Activated CD4-positive, alpha-beta memory T cell treated with anti-CD3 and anti-CD28 coated beads, Interleukin-2, amount 10 ng/mL, durations not matched to agents 7 days and 5 days (primary cell): ENCODE data around the gene TECTB. TPM values are rescaled to one million over a fixed set of nuclear protein-coding genes. Genes with fewer than 3 reads are reported as not detected.

Source experiments
- CTCF ChIA-PET: fragments of 350-600 bp; sonication (Branson Sonifier 250); formaldehyde crosslinking; loops from one replicate; lab custom pipeline; 2021; ENCODE audit warnings: antibody characterized with exemption, inconsistent platforms; lab: Charles Lee
- POLR2A ChIA-PET: fragments of 350-600 bp; sonication (Branson Sonifier 250); formaldehyde crosslinking; loops from one replicate; lab custom pipeline; 2021; ENCODE audit warnings: antibody characterized with exemption; lab: Charles Lee
- DNase-seq: peaks from one replicate; pipeline ENCODE4 v3.0.0-alpha.2; 2020
- H3K27ac Mint-ChIP-seq: one replicate; pipeline ENCODE4 v1.8.0; 2021; ENCODE audit warnings: mild to moderate bottlenecking, mixed read lengths
- H3K27me3 Mint-ChIP-seq: one replicate; pipeline ENCODE4 v1.8.0; 2021; ENCODE audit warnings: mixed read lengths
- H3K36me3 Mint-ChIP-seq: one replicate; pipeline ENCODE4 v1.8.0; 2021; ENCODE audit warnings: low read depth, mixed read lengths
- H3K4me1 Mint-ChIP-seq: one replicate; pipeline ENCODE4 v1.8.0; 2021; ENCODE audit warnings: mixed read lengths
- H3K4me3 Mint-ChIP-seq: one replicate; pipeline ENCODE4 v1.8.0; 2021; ENCODE audit warnings: mild to moderate bottlenecking, mixed read lengths
- H3K9me3 Mint-ChIP-seq: one replicate; pipeline ENCODE4 v1.8.0; 2021; ENCODE audit warnings: mixed read lengths
- total RNA-seq, 2 experiments: library from RNA; stranded (reverse); gene quantifications; one replicate each; pipeline ENCODE4 v1.2.3, GENCODE V29; 2021

TECTB gene
- total RNA-seq, 2 experiments from 2014 or later = not detected

DNA sequence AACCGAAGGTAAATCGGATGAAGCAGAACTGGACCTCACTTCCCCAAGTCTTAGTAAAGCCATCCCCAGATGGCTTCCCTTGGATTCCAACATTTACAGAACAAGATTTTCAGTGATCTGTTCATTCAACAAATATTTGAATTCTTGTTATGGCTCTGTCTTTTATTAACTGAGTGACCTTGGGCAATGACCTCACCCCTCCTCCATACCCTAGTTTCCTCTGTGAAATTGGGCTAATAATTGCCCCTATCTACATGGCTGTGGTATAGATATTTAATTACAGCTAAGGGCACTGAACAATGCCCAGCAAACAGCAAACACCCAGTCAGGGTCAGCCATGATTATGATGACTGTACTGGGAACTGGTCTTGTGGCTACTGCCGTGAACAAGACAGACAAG, 19.1 kb downstream of the TECTB start:
- H3K4me1 Mint-ChIP-seq = no peaks in the 10 kb centered on the region
- ChIA-PET CTCF (no interaction called here), POLR2A (no interaction called here)
- no peaks in the 10 kb centered on the region for H3K9me3 Mint-ChIP-seq
- H3K27me3 Mint-ChIP-seq = peaks cover 25% of the 10 kb centered on the region
- H3K36me3 Mint-ChIP-seq = no peaks in the 10 kb centered on the region
- H3K4me3 Mint-ChIP-seq = no peak overlapping the region
- no peak overlapping the region for H3K27ac Mint-ChIP-seq
- no peak for DNase-seq

DNA sequence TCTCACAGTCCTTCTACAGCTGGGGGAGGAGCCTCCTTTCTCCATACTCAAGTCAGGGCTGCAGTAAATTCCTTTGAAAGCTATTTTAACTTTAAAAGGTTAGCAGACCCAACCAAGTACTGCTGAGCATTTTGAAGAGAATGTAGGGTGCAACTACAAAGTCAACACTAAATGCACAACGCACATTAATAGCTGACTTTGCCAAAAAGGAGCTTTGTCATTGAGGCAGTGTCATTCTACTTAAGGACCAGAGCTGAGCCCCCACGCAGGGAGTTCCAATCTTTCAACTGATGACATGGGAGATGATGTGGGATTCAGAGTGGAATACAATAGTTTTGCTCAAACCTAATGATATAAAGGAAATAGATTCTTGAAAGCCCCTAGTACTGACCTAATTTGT, 20.3 kb downstream of the TECTB start:
- Mint-ChIP-seq H3K36me3 (no peaks in the 10 kb centered on the region), H3K27ac (no peak overlapping the region), H3K4me1 (no peaks in the 10 kb centered on the region), H3K27me3 (peaks cover 29% of the 10 kb centered on the region), H3K4me3 (no peak overlapping the region), H3K9me3 (no peaks in the 10 kb centered on the region)
- CTCF ChIA-PET = no interaction called here
- POLR2A ChIA-PET = no interaction called here
- DNase-seq = no peak

DNA sequence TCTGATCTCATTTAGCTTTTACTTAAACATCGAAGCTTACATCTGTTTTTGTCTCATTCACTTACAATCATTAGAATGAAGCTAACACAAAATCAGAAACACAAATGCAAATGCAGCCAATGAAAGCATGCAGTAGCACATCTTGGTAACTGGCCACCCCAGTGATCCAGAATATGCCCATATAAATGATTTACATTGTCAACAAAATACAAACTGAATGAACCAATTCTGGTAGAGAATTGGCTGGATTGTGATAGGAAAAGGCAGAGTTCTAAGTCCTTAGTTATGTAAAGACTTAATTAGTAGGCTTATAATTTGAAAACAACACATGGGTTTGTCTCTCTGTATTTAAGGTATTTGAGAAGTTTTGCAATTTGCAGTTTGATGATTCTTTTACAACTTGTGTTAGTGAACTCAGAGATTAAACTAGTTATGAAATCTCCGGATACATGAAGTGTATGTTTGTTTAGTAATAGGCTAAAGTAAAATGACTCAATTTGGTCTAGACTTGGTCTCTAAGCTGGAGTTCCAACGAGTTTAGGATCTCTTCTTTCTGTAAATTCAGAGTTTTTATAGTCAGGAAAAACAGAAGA, 21.2 kb downstream of the TECTB start:
- ChIA-PET CTCF (no interaction called here), POLR2A (no interaction called here)
- no peak overlapping the region for H3K27ac Mint-ChIP-seq
- no peak overlapping the region for H3K4me3 Mint-ChIP-seq
- H3K9me3 Mint-ChIP-seq = no peaks in the 10 kb centered on the region
- no peak for DNase-seq
- peaks cover 31% of the 10 kb centered on the region for H3K27me3 Mint-ChIP-seq
- no peaks in the 10 kb centered on the region for H3K4me1 Mint-ChIP-seq
- H3K36me3 Mint-ChIP-seq = no peaks in the 10 kb centered on the region

DNA sequence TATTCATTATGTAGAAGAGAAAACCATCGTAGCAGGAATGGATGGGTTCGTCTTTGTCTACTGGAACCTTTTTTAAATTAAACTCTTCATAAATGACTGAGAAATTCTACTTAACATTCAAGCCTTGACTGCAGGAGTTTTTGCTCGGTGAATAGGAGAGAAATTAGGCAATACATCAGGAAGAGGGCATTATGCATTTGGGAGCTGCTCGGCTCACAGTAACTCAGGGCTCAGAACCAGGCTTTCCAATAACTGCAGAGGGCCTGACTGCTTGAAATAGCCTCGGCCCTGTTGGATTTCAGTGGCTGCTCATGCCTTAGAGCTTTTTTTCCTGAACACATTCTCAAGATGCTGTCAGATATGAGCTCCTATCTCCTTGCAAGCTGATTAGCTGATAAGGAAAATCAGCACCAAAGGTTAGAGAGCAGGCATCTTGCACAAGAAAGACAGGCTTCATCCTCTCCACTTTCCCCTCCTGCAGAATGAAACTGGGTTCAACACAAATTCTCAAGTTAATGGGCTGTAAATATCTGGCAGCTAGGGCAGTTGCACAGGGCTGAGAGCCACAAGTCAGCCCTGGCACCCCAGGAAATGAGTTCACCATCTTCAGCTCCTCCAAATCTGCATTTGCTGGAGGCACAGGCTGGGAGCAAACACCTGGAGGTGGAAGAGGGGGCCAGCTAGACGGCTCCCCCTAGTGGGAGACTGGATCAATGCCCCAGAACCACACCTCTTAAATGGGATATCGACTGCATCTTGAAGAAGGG, 24.3 kb downstream of the TECTB start:
- H3K4me3 Mint-ChIP-seq = no peak overlapping the region
- no peaks in the 10 kb centered on the region for H3K36me3 Mint-ChIP-seq
- no peak overlapping the region for H3K27ac Mint-ChIP-seq
- DNase-seq = peak; percentile 31
- ChIA-PET CTCF (interaction anchor here (0.8 to 2.7 kb wide), 9 partner anchors 10 to 170 kb away, joined by 3 to 12 read pairs (median 4); no protein-coding TSS in a partner anchor), POLR2A (no interaction called here)
- no peaks in the 10 kb centered on the region for H3K9me3 Mint-ChIP-seq
- H3K4me1 Mint-ChIP-seq = no peaks in the 10 kb centered on the region
- peaks cover 34% of the 10 kb centered on the region for H3K27me3 Mint-ChIP-seq

DNA sequence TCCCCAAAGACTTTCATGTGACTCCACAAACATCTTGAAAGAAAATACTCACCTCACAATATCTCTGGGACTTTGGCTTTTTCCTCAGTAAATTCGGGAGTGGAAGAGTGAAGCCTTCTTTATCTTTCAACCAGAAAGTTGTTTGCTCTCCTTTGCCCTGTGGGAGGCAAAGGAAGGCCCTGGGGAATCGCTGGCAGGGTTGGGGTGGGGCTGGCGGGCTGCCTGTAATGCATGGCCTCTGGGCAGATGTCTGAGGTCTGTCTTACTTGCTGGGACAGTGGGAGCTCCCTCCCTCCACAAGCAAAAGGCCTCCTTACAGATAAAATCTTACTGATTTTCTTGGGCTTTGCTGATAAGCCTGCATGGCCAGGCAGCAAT, 24.9 kb downstream of the TECTB start:
- H3K27ac Mint-ChIP-seq = no peak overlapping the region
- CTCF ChIA-PET = interaction anchor here (0.7 to 2.7 kb wide), 11 partner anchors 9 to 249 kb away, joined by 3 to 12 read pairs (median 3); no protein-coding TSS in a partner anchor
- H3K27me3 Mint-ChIP-seq = peaks cover 35% of the 10 kb centered on the region
- no peak overlapping the region for H3K4me3 Mint-ChIP-seq
- no peak for DNase-seq
- H3K4me1 Mint-ChIP-seq = no peaks in the 10 kb centered on the region
- H3K9me3 Mint-ChIP-seq = no peaks in the 10 kb centered on the region
- no peaks in the 10 kb centered on the region for H3K36me3 Mint-ChIP-seq
- POLR2A ChIA-PET = no interaction called here

DNA sequence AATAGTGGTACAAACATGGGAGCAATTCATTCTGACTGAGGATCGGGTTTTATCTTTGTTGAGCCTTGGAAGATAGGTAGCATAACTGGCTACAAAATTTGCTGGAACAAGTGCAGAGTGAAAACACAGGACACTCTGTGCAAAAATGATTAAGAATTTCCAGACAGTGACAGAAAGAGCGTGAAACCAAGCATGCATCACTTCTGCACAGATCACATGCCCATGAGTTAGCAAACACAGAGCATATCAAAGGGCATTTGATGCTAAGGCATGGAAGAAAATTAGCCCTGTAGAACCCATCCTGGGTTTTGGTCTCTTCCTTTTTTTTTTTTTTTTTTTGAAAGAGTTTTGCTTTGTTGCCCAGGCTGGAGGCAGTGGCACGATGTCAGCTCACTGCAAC, 28.3 kb downstream of the TECTB start:
- no peak overlapping the region for H3K27ac Mint-ChIP-seq
- peaks cover 32% of the 10 kb centered on the region for H3K27me3 Mint-ChIP-seq
- no peak overlapping the region for H3K4me3 Mint-ChIP-seq
- ChIA-PET POLR2A (no interaction called here), CTCF (no interaction called here)
- no peaks in the 10 kb centered on the region for H3K9me3 Mint-ChIP-seq
- DNase-seq = no peak
- no peaks in the 10 kb centered on the region for H3K4me1 Mint-ChIP-seq
- H3K36me3 Mint-ChIP-seq = no peaks in the 10 kb centered on the region

DNA sequence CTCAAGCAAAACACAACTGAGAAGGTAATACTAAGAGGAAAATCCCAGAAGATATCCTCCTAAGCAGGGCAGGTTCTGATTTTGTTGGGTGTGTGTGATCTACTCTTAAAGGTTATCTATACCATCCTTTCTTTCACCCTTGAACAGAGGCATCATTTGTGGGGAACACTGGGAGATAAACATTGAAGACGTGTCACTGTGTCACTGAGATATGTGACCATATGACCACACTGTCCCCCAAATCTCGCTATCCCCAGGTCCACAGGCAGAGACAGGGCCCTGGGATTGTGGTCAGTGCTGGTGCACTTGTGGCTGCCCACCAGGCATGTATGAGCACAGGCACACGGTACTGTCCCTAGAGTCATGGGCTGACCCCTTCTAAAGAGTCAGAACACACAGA, 30.0 kb downstream of the TECTB start:
- H3K9me3 Mint-ChIP-seq = no peaks in the 10 kb centered on the region
- no peak overlapping the region for H3K27ac Mint-ChIP-seq
- H3K4me3 Mint-ChIP-seq = no peak overlapping the region
- ChIA-PET CTCF (no interaction called here), POLR2A (no interaction called here)
- H3K36me3 Mint-ChIP-seq = no peaks in the 10 kb centered on the region
- no peaks in the 10 kb centered on the region for H3K4me1 Mint-ChIP-seq
- peaks cover 28% of the 10 kb centered on the region for H3K27me3 Mint-ChIP-seq
- DNase-seq = no peak

DNA sequence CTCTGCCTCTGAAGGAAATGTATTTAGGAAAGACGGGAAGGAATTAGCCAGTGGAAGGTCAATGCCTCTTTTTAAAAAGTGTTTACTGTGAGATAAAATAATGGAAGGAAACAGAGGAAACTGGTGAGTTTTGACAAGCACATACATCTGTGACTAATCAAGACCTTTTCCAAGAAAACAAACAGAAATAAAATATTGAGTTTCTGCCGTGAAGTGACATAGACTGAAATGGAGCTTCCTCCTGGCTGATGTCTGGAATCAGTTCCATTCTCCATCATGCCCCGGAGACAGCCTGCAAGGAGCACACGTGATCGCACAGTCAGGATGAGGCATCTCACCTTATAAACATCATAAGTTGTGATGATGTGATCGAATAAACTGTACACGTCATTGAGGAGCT, 30.7 kb downstream of the TECTB start:
- CTCF ChIA-PET = interaction anchor here (0.7 to 1.0 kb wide), 3 partner anchors 122 to 176 kb away, joined by 3 read pairs; no protein-coding TSS in a partner anchor
- H3K27ac Mint-ChIP-seq = no peak overlapping the region
- DNase-seq = no peak

DNA sequence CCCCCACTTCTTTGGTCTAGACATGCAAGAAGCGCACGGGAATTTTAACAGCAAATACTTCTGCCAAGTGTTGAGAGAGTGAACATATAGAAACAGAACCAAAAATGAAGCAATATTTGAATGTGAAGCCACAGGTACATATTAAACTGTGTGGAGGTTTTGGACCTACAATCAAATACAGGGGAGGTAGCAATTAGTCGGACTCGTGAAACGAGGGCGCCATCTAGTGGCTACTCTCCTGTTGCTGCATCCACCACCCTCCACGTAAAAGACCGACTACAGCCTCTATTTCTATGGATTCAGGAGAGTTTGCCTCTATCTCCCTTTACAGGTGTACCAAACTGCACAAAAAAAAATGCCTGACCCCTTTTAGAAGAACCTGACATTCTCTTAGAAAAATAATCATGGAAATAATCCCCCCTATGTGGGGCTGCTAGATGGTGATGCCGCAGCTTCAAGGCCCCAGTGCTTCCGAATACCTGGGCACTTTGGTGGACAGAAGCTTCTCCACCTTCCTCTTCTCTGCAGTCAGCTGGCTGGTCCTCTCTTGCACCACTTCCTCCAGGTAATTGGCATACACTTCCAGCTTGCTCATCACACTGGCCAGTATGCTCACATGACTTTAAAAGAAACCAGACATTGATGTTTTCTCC, 31.7 kb downstream of the TECTB start:
- DNase-seq = peak; percentile 74
- Mint-ChIP-seq H3K27me3 (peaks cover 35% of the 10 kb centered on the region), H3K4me1 (no peaks in the 10 kb centered on the region), H3K36me3 (no peaks in the 10 kb centered on the region), H3K9me3 (no peaks in the 10 kb centered on the region), H3K27ac (no peak overlapping the region), H3K4me3 (no peak overlapping the region)
- ChIA-PET CTCF (interaction anchor here (1.0 to 3.3 kb wide), 5 partner anchors 120 to 178 kb away, joined by 3 to 10 read pairs (median 7); no protein-coding TSS in a partner anchor), POLR2A (no interaction called here)

More for the DNA sequence above, 30.7 kb downstream of the TECTB start:
- POLR2A ChIA-PET = no interaction called here
- Mint-ChIP-seq H3K9me3 (no peaks in the 10 kb centered on the region), H3K4me1 (no peaks in the 10 kb centered on the region), H3K27me3 (peaks cover 26% of the 10 kb centered on the region), H3K4me3 (no peak overlapping the region), H3K36me3 (no peaks in the 10 kb centered on the region)

DNA sequence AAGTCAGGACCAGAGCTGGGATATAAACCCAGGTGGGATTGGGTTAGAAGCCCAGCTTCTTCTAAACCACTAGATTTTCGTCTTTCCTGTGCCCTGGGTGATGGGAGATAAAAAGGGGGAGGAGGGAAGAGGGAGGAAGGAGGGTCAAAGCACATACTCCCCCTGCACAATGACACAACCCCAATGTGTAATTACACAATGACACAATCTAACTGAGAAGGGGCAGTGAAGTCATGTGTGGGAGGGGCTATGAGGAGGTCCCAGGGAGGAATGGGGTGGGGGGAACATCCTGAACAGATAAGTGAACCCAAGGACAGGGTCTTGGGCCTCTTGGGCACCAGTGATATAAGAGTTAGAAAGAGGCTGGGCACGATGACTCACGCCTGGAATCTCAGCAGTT, 44.5 kb downstream of the TECTB start:
- H3K27ac Mint-ChIP-seq = no peak overlapping the region
- no peaks in the 10 kb centered on the region for H3K4me1 Mint-ChIP-seq
- ChIA-PET CTCF (no interaction called here), POLR2A (no interaction called here)
- H3K36me3 Mint-ChIP-seq = no peaks in the 10 kb centered on the region
- H3K4me3 Mint-ChIP-seq = no peak overlapping the region
- no peak for DNase-seq
- no peaks in the 10 kb centered on the region for H3K9me3 Mint-ChIP-seq
- peaks cover 7% of the 10 kb centered on the region for H3K27me3 Mint-ChIP-seq

DNA sequence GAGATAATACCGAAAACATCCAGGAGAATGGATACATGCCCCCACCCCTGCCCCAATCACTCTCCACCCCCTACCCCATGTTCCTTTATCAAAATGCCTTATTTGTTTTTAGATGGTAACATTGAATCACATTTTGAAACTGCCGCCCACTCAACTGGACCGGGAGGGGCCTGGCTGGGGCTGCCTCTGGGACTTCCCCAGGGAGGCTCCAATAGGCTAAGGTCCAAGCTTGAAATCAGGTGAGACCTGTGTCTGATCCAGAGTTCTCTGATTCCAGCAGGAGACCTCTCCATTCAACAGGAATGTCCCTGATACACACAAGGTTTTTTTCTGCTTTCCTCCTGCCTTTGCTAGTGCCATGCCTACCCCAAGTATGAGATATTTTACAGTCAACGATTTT, 47.0 kb downstream of the TECTB start:
- no peak for DNase-seq
- ChIA-PET CTCF (no interaction called here), POLR2A (no interaction called here)
- Mint-ChIP-seq H3K36me3 (no peaks in the 10 kb centered on the region), H3K9me3 (no peaks in the 10 kb centered on the region), H3K4me1 (no peaks in the 10 kb centered on the region), H3K27ac (no peak overlapping the region), H3K4me3 (no peak overlapping the region), H3K27me3 (peaks cover 6% of the 10 kb centered on the region)

DNA sequence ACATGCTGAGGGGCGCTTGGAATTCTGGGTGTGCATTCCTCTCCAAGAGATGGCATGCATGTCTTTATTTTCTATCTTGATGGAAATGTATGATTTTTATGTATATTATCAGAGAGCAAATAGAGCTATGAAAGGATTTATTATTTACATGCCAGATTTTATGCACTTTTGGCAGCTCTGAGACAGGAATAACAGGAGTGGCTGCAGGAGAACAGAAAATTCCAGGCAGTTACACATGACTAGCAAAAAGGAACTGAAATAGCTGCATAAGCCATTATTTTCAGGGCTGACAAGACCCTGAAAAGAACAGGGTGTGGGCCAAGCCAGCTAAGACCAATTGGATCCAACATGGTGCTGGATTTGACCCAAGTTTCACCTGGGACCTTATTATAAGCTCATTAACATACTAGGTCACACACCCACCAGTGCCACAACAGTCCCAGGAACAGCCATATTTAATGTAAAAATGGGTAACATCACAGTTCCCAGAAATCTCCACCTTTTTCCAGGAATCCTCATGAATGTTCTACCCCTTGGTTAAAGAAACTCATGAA, 47.5 kb downstream of the TECTB start:
- no peaks in the 10 kb centered on the region for H3K4me1 Mint-ChIP-seq
- H3K27me3 Mint-ChIP-seq = peaks cover 3% of the 10 kb centered on the region

DNA sequence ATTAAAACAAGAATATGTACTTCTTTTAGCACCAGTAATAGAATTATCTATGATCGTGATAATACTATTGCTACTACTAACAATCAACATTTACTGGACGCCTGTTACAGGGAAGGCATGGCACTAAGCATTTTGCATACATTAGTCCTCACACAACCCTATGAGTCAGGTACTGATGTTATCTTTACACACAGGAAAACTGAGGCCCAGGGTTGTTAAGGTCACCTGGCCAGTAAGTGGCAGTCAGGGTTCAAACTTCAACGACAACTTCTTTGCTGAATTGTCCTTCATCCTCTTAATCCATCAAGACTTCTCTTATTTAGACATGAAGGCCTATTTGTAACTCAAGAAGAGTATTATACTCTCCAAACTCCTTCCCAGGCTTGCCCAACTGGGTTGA, 48.8 kb downstream of the TECTB start:
- Mint-ChIP-seq H3K4me3 (no peak overlapping the region), H3K27ac (no peak overlapping the region), H3K27me3 (peaks cover 3% of the 10 kb centered on the region), H3K9me3 (no peaks in the 10 kb centered on the region), H3K36me3 (no peaks in the 10 kb centered on the region), H3K4me1 (peaks cover 2% of the 10 kb centered on the region)
- ChIA-PET POLR2A (no interaction called here), CTCF (interaction anchor here (1.5 kb wide), 1 partner anchor 15 kb away, joined by 5 read pairs; no protein-coding TSS in a partner anchor)
- no peak for DNase-seq

More for the DNA sequence above, 47.5 kb downstream of the TECTB start:
- no peak for DNase-seq
- Mint-ChIP-seq H3K4me3 (no peak overlapping the region), H3K9me3 (no peaks in the 10 kb centered on the region), H3K36me3 (no peaks in the 10 kb centered on the region), H3K27ac (no peak overlapping the region)
- CTCF ChIA-PET = interaction anchor here (0.6 kb wide), 1 partner anchor 103 kb away, joined by 3 read pairs; no protein-coding TSS in a partner anchor
- POLR2A ChIA-PET = no interaction called here
